COR-L47 (cell line): ENCODE results near the gene RUNX1.

Source experiments
- DNase-seq: peaks from one replicate; lab custom pipeline; 2025; lab: John Stamatoyannopoulos, UW

The RUNX1 gene

GRCh38 chr21:34825101-34825500 lies 224.0 kb downstream of the RUNX1 start:
- DNase-seq, result no peak

GRCh38 chr21:34824314-34824713 lies 224.8 kb downstream of the RUNX1 start:
- DNase-seq, result no peak

GRCh38 chr21:34822942-34823341 lies 226.2 kb downstream of the RUNX1 start:
- DNase-seq, result no peak

- no peak for DNase-seq
These were observed 226.9 kb downstream of the RUNX1 start for GRCh38 chr21:34822168-34822567.

GRCh38 chr21:34821717-34822116 lies 227.4 kb downstream of the RUNX1 start:
- no peak for DNase-seq

- DNase-seq, result no peak
These were observed 229.1 kb downstream of the RUNX1 start for GRCh38 chr21:34820051-34820450.

GRCh38 chr21:34819357-34819999 lies 229.6 kb downstream of the RUNX1 start:
- no peak for DNase-seq

- DNase-seq, result no peak
These were observed 230.4 kb downstream of the RUNX1 start for GRCh38 chr21:34818662-34819158.

GRCh38 chr21:34817821-34818661 lies 231.1 kb downstream of the RUNX1 start:
- DNase-seq, result no peak

GRCh38 chr21:34815831-34816705 lies 233.0 kb downstream of the RUNX1 start:
- no peak for DNase-seq

GRCh38 chr21:34814529-34814951 lies 234.6 kb downstream of the RUNX1 start:
- DNase-seq, result no peak

- DNase-seq, result no peak
These were observed 235.7 kb downstream of the RUNX1 start for GRCh38 chr21:34813266-34813894.

- DNase-seq, result no peak
These were observed 236.4 kb downstream of the RUNX1 start for GRCh38 chr21:34812504-34813265.

- no peak for DNase-seq
These were observed 237.7 kb downstream of the RUNX1 start for GRCh38 chr21:34811368-34811767.

GRCh38 chr21:34810786-34811185 lies 238.3 kb downstream of the RUNX1 start:
- no peak for DNase-seq

GRCh38 chr21:34809822-34810221 lies 239.3 kb downstream of the RUNX1 start:
- DNase-seq, result no peak

GRCh38 chr21:34808569-34809204 lies 240.4 kb downstream of the RUNX1 start:
- no peak for DNase-seq

GRCh38 chr21:34807881-34808568 lies 241.1 kb downstream of the RUNX1 start:
- DNase-seq, result no peak

GRCh38 chr21:34807146-34807880 lies 241.8 kb downstream of the RUNX1 start:
- no peak for DNase-seq
